ENCODE results near the gene TRIP13.
A peak's percentile ranks its signal among the peaks of the same experiment; 100 is the strongest.
"Not testable (repeated sequence)": the region's sequence is repeated elsewhere in the genome, so short reads cannot be mapped to it uniquely, and the experiment has no call there.

Gene TRIP13

GRCh38 chr5:893137-893506 lies 438 bp downstream of the TRIP13 start:
- DNase-seq, result no peak

- DNase-seq, result no peak
These were observed 1.0 kb downstream of the TRIP13 start for GRCh38 chr5:893711-894110.

DNA sequence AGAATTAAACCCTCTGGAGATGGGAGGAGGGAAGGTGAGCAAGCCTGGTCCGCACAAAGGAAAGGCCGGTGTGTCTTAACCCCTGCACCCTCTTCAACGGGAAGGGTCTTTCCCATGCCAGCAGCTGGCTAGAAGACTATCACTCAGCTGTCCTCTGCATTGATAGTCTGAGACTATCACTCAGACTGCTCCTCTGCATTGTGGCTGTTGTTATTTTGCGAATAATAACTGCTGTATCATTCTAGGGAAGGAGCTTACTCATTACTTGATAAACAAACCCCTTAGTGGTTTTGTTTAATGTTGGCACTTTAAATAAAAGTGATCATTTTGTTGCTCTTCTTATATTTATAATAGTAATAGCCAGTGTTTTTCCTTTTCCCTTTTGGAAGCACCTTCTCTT lies 8.1 kb downstream of the TRIP13 start:
- DNase-seq, result no peak

DNA sequence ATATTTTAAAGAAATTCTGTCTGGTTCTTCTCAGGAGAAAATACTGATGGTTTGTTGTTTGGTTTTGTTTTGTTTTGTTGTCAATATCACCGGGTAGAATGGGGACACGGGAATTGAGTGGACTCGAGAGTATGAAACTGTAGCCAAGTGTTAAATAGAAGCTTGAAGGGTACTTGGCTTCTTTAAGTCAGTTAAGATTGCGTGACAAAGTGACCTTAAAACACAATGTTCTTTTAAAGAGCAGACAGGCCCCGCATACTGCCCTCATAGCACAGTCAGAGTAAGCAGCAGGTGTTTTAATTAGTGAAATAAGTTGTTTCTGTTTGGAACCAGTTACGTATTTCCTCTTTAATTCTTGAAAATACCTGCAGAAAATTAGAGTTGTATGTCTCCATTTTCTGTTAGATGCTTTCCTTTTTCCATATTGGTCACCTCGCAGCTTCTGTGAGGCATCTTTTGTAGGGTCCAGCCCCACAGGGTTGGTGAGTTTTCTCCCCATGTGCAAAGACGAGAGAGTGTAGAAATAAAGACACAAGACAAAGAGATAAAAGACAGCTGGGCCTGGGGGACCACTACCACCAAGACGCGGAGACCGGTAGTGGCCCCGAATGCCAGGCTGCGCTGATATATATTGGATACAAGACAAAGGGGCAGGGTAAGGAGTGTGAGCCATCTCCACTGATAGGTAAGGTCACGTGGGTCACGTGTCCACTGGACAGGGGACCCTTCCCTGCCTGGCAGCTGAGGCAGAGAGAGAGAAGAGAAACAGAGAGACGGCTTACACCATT lies 9.6 kb downstream of the TRIP13 start:
- DNase-seq, result no peak

- no peak for DNase-seq
These were observed 11.0 kb downstream of the TRIP13 start for GRCh38 chr5:903756-904096.

DNA sequence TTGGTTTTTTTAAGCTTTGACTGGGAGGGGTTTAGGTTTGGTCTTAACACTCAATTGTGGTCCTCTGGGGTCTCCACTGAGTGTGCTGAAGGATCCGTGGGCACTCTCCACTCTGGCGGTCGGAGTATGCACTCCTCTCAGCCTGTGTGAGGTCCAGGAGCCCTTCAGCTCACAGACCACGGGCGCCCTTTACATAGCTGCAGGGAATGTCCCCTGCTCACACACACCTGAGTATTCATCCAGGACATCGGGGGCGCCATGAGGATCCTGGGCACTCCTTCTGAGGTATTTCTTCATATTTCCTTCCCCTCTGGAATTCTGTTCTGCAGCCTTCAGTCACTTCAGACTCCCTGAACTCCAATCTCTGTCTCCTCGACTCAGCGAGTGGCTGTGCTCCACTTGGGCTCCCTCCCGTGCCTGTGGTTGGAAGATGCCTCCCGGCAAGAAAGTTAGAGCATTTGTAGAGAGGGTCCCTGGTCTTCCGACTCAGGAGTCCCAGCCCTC lies 12.5 kb downstream of the TRIP13 start:
- no peak for DNase-seq

GRCh38 chr5:907366-907910 lies 14.8 kb downstream of the TRIP13 start:
- no peak for DNase-seq

- no peak for DNase-seq
These were observed 15.5 kb downstream of the TRIP13 start for GRCh38 chr5:908172-908571.

- no peak for DNase-seq
These were observed 16.4 kb downstream of the TRIP13 start for GRCh38 chr5:909086-909485.

GRCh38 chr5:909994-910768 lies 17.5 kb downstream of the TRIP13 start:
- DNase-seq, result no peak

DNA sequence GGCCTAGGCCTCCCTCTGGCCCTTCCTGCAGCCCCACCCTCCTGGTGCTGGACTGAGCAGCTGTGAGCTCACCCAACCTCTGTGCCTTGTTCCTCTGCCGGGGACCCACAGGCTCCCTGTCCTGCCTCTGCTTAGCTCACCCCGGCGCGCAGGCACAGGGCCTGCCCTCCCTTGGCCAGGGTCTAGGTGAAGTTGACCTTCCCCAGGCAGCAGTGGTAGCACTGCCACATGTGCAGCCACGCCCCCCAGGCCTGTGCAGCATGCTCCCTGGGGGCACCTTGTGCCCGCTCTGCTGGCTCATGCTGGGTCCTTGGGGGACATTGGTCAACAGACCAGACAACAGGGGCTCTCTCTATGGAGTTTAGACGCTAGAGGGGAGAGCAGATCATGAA lies 18.1 kb downstream of the TRIP13 start:
- DNase-seq, result no peak

- no peak for DNase-seq
These were observed 18.9 kb downstream of the TRIP13 start for GRCh38 chr5:911601-912000.

DNA sequence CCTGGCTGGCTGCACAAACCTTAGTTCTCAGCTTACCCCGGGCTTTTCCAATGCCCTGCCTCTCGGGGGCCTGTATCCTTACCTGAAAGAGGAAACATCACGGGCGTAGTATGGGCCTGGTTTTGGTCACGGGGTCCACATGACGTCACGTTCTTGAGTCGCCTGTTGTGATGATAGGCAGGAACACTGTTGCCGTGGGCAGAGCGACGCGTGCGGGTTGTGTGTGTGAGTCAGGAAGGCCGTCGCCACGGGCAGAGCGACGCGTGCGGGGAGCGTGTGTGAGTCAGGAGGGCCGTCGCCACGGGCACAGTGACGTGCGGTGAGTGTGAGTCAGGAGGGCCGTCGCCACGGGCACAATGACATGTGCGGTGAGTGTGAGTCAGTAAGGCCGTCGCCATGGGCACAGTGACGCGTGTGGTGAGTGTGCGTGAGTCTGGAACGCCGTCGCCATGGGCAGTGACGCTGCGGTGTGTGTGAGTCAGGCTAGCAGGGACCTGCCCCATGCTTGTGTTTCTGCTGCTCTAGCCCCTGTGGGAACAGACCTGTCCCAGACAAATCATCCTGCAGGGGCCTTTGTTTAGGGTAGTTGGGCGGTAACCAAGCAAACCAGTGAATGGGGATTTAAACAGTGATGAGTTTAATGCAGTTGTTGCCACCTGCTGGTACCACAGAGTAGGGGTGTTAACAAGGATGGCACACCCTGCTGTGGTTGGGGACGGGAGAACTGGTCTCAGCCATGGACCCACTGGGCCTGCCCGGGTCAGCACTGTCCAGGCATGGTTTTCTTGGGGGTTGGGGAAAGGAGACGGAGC lies 19.8 kb downstream of the TRIP13 start:
- DNase-seq, result peak; percentile 82

DNA sequence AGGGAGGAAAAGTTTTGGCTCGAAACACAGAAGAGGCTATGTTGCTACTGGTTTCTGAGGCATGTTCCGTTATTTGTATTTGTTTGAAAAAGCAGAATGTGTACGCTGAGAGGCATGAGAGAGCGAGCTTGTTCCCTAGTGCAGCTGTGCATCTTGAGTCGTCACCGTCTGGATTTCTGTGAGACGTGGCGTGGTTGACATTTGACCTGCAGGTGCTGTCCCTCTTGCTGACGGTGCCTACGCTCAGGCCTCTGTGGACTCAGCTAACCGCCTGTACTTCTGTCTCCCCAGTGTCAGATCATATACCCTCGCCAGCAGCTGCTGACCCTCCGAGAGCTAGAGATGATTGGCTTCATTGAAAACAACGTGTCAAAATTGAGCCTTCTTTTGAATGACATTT lies 21.5 kb downstream of the TRIP13 start:
- DNase-seq, result no peak

- DNase-seq, result no peak
These were observed 21.9 kb downstream of the TRIP13 start for GRCh38 chr5:914612-915011.

DNA sequence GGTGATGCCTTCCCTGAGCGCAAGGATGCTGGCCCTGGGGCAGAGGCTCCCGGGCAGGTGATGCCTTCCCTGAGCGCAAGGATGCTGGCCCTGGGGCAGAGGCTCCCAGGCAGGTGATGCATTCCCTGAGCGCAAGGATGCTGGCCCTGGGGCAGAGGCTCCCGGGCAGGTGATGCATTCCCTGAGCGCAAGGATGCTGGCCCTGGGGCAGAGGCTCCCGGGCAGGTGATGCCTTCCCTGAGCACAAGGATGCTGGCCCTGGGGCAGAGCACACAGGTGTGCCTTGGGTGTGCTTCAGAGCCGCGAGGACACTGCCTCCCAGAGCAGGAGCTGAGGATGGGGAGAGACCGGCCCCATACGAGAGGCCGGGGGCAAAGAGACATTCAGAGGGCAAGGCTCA lies 22.7 kb downstream of the TRIP13 start:
- not testable (repeated sequence) for DNase-seq

DNA sequence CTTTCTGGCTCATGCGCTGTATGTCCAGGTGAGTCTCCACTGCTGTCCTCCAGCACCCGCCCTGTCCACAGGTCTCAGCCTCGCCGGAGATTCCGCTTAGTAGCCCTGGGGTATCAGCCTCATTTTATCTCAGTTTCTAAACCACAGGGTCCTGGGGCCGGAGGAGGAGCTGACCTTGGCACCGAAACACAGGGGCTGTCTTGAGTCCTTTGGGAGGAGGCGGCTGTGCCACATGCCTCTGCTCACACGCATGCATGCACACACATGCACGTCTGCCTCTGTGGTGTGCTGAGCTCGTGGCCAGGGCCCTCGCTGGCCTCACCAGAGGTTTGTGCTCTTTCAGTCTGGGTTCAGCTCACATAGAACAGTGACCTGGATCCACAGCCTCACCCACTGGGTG lies 23.3 kb downstream of the TRIP13 start:
- DNase-seq, result no peak

- DNase-seq, result no peak
These were observed 24.0 kb downstream of the TRIP13 start for GRCh38 chr5:916441-917293.

- not testable (repeated sequence) for DNase-seq
These were observed 26.0 kb downstream of the TRIP13 start for GRCh38 chr5:918717-919116.

DNA sequence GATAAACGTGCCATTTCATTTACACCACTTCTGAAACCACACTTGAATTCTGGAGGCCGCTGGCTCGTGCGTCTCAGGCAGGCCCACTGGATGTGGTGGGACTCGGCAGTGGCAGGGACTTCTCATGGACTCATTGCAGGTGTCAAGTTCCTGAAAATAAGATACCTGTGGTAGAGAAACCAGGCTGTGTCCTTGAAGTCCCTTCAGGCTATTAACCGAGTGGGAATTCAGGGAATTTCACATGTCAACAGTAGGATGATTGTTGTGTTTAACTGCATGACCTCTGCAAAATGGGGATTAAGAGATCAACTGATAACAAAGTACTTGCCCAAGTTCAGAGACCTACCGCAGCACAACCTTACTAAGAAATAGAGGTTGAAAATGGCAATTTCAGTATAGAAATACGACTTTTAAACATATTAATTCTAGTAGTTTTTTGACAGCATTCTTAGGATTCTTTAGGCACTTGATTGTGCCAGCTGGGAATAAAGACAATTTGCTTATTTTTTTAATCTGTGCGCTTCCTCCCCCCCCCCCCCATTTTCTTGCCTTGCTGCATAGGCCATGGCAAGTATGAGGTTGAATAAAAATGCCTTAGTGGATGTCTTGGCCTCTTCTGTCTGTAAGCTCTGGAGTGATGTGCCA lies 26.8 kb downstream of the TRIP13 start:
- DNase-seq, result no peak

DNA sequence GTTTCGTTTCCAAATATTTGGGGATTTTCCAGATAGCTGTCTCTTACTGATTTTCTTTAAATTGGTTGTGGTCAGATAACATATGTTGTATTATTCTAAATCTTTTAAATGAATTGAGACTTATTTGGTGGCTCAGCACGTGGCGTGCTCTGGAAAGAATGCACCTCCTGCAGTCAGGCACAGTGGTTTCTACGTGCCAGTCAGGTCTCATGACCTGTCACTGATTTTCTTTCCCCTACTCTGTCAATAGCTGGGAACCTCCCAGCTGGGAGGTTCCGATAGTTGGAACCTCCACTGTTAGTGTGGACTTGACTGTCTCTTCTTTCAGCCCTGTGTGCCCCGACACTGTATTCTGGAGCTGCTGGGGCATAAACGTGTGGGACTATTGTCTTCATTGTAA lies 27.6 kb downstream of the TRIP13 start:
- no peak for DNase-seq

All from stimulated activated CD4-positive, alpha-beta T cell treated with anti-CD3 and anti-CD28 coated beads, Interleukin-4, amount 100 ng/mL, for 24 hours (primary cell).